Measurements from ENCODE around the gene SERPINA10. TPM values are rescaled to one million over a fixed set of nuclear protein-coding genes. Genes with fewer than 3 reads are reported as not detected.

The SERPINA10 gene
- total RNA-seq (2014; rRNA removed; shearing (Covaris generic)) (not detected in 2 replicates), total RNA-seq (2022) (not detected in 2 replicates), Bru-seq, nascent RNA (not detected), BruChase-seq, experiment 1, labeled RNA remaining after a 6-hour chase (not detected), BruChase-seq, experiment 2, labeled RNA remaining after a 2-hour chase (not detected)
- long read RNA-seq = 0 reads

DNA sequence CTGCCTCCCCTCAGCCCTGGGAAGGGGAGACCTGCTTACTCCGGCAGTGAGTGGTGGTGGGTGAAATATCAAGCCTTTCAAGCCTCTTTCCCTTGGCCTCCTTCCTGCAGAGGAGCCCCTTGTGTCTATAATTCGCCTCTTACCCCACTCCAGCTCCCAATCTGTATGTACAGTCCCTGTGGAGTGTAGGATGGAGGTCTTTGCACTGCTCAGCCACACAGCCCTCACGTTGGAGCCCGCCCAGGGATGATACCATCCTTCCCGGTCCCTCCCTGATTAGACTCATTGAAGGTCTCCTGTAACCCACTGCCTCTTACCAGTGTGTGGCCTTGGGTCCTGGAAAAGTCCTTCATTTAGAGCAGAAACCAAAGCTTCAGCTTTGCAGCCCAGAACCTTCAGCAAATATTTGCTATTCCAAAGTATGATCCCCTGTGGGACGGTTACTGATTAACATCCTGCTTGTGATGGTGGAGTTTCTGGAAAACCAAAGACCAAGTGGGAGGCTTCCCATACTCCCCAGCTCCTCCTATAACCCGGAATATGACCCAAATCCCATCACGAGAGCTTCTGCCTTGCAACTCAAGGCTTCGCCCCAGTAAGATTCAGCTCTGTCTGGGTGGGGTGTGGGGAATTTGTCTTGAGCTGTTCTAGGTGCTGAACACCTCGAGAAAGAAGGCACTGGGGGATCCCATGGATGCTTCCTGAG lies at the start of gene SERPINA10:
SERPINA10 (minus strand) TSS at position 397 of the 706 bp plus-strand sequence. CDS start 2,675 bp downstream, outside the sequence.
- no peaks in the 10 kb centered on the region for H3K79me2 ChIP-seq (ENCODE audit: insufficient read depth, low read depth, low read length)
- H3K4me2 ChIP-seq (ENCODE audit: low read length) = no peak within 1 kb of the TSS
- DNase-seq (ENCODE audit: low spot score) = no peak
- no peaks in the 10 kb centered on the region for H4K20me1 ChIP-seq (ENCODE audit: insufficient read depth, low read length)
- POLR2A ChIA-PET = no interaction called here
- H3K27ac ChIP-seq (ENCODE audit: low read depth, low read length, poor library complexity, severe bottlenecking) = no peak within 1 kb of the TSS
- no peak within 1 kb of the TSS for H2AFZ ChIP-seq (ENCODE audit: low read length)
- no peaks in the 10 kb centered on the region for H3K4me1 ChIP-seq (ENCODE audit: insufficient read depth, low read length, poor library complexity, severe bottlenecking)
- H3K9me3 ChIP-seq (ENCODE audit: low read length) = no peaks in the 10 kb centered on the region
- H3K9me2 ChIP-seq (ENCODE audit: insufficient read depth, low read length) = no peaks in the 10 kb centered on the region
- CTCF ChIA-PET (ENCODE audit: unreplicated experiment) = no interaction called here
- no peaks in the 10 kb centered on the region for H3K36me3 ChIP-seq (ENCODE audit: insufficient read depth, low read length)
- TF ChIP-seq EZH2phosphoT487 (IDR thresholded peaks at IDR 0.05; ENCODE audit: borderline replicate concordance, low read depth, low read length) = no peak
- TF ChIP-seq, protein P1, sequence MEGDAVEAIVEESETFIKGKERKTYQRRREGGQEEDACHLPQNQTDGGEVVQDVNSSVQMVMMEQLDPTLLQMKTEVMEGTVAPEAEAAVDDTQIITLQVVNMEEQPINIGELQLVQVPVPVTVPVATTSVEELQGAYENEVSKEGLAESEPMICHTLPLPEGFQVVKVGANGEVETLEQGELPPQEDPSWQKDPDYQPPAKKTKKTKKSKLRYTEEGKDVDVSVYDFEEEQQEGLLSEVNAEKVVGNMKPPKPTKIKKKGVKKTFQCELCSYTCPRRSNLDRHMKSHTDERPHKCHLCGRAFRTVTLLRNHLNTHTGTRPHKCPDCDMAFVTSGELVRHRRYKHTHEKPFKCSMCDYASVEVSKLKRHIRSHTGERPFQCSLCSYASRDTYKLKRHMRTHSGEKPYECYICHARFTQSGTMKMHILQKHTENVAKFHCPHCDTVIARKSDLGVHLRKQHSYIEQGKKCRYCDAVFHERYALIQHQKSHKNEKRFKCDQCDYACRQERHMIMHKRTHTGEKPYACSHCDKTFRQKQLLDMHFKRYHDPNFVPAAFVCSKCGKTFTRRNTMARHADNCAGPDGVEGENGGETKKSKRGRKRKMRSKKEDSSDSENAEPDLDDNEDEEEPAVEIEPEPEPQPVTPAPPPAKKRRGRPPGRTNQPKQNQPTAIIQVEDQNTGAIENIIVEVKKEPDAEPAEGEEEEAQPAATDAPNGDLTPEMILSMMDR (conservative IDR thresholded peaks at IDR 0.05; ENCODE audit: low read length) = no peak
- H3K4me3 ChIP-seq (ENCODE audit: low read depth, low read length, poor library complexity, severe bottlenecking) = no peak within 1 kb of the TSS
- intact Hi-C loops (cut with micrococcal nuclease; ENCODE audit: unreplicated experiment) = no loop called here
- no TSS peak for BruUV-seq (replicated peaks)

GRCh38 chr14:94342334-94342934 lies 49.4 kb upstream of the SERPINA10 start:
- no TSS peak for BruUV-seq (replicated peaks)
- Histone ChIP-seq H3K27ac (ENCODE audit: low read depth, low read length, poor library complexity, severe bottlenecking) (no peak overlapping the region), H3K9me2 (ENCODE audit: insufficient read depth, low read length) (no peaks in the 10 kb centered on the region), H3K4me1 (ENCODE audit: insufficient read depth, low read length, poor library complexity, severe bottlenecking) (no peaks in the 10 kb centered on the region), H3K4me3 (ENCODE audit: low read depth, low read length, poor library complexity, severe bottlenecking) (no peak overlapping the region), H4K20me1 (ENCODE audit: insufficient read depth, low read length) (no peaks in the 10 kb centered on the region), H3K9me3 (ENCODE audit: low read length) (no peaks in the 10 kb centered on the region), H3K4me2 (ENCODE audit: low read length) (no peak overlapping the region), H3K79me2 (ENCODE audit: insufficient read depth, low read depth, low read length) (no peaks in the 10 kb centered on the region), H2AFZ (ENCODE audit: low read length) (no peak overlapping the region), H3K36me3 (ENCODE audit: insufficient read depth, low read length) (no peaks in the 10 kb centered on the region)
- no peak for DNase-seq (ENCODE audit: low spot score)
- ChIA-PET CTCF (ENCODE audit: unreplicated experiment) (no interaction called here), POLR2A (no interaction called here)
- intact Hi-C loops (cut with micrococcal nuclease; ENCODE audit: unreplicated experiment) = no loop called here
- TF ChIP-seq, protein P1 (conservative IDR thresholded peaks at IDR 0.05; ENCODE audit: low read length) = no peak
- no peak for TF ChIP-seq EZH2phosphoT487 (IDR thresholded peaks at IDR 0.05; ENCODE audit: borderline replicate concordance, low read depth, low read length)

All from OCI-LY7 (cell line).